Ovary (tissue), 3 donors: ENCODE results near the gene KCTD16.

Experiments
- CTCF ChIP-seq, 3 donors: fragments of 450-650 bp in 2 of 3; fragments of 200-600 bp in 1 of 3; IDR thresholded peaks; one replicate each; pipeline versions ENCODE4 v1.5.1 to v1.8.0; 2016 to 2022; ENCODE audit warnings: antibody characterized with exemption in 3 of 3, mild to moderate bottlenecking in 1 of 3
- EP300 ChIP-seq: sonication (generic); formaldehyde crosslinking; IDR thresholded peaks from one replicate; pipeline ENCODE4 v1.6.1; 2017; ENCODE audit warnings: antibody characterized with exemption
- POLR2A ChIP-seq: fragments of 450-650 bp; IDR thresholded peaks from one replicate; pipeline ENCODE4 v1.6.1; 2017; ENCODE audit warnings: antibody characterized with exemption, mild to moderate bottlenecking, moderate library complexity
- donor health status: DM: no; HTN: no; CAD: no.

- TF ChIP-seq CTCF (IDR thresholded peaks at IDR 0.05) (no peak), POLR2A (no peak), EP300 (no peak)
Observed at GRCh38 chr5:144142139-144142823, 28.4 kb upstream of the KCTD16 start.
